NCI-H524 treated with DMSO at 0.1 percent for 48 hours (cell line): ENCODE measurements around the gene EIF3D.
A peak's percentile ranks its signal among the peaks of the same experiment; 100 is the strongest.

Experiments used
- DNase-seq: peaks from one replicate; lab custom pipeline; 2025; lab: John Stamatoyannopoulos, UW

EIF3D gene

GRCh38 chr22:36507518-36508010 is 21.4 kb downstream of the EIF3D start:
- DNase-seq, result no peak

- peak; percentile 21 for DNase-seq
Observed at GRCh38 chr22:36506637-36507517, 22.1 kb downstream of the EIF3D start, which contains the start of gene FOXRED2. Gene FOXRED2 (minus strand): TSS chr22:36507040. CDS start chr22:36506422, 618 bp downstream.

GRCh38 chr22:36505998-36506635 is 22.8 kb downstream of the EIF3D start:
- no peak for DNase-seq

- DNase-seq, result no peak
Observed at GRCh38 chr22:36497910-36498665, 30.9 kb downstream of the EIF3D start.

- no peak for DNase-seq
Observed at GRCh38 chr22:36493690-36494110, 35.3 kb downstream of the EIF3D start.

- no peak for DNase-seq
Observed at GRCh38 chr22:36492109-36492508, 36.9 kb downstream of the EIF3D start.

- no peak for DNase-seq
Observed at GRCh38 chr22:36491155-36491554, 37.8 kb downstream of the EIF3D start.

- no peak for DNase-seq
Observed at GRCh38 chr22:36486619-36487384, 42.2 kb downstream of the EIF3D start.

- peak; percentile 83 for DNase-seq
Observed at GRCh38 chr22:36481393-36482168, 47.4 kb downstream of the EIF3D start, which contains the start of gene TXN2. Gene TXN2 (minus strand): TSS chr22:36481640. CDS start chr22:36480837, 803 bp downstream.

GRCh38 chr22:36480941-36481392 is 48.0 kb downstream of the EIF3D start:
- DNase-seq, result no peak

GRCh38 chr22:36478966-36479365 is 50.0 kb downstream of the EIF3D start:
- DNase-seq, result no peak

GRCh38 chr22:36475341-36475740 is 53.6 kb downstream of the EIF3D start:
- no peak for DNase-seq

GRCh38 chr22:36472689-36473088 is 56.3 kb downstream of the EIF3D start:
- no peak for DNase-seq

- DNase-seq, result no peak
Observed at GRCh38 chr22:36471341-36471821, 57.6 kb downstream of the EIF3D start.

GRCh38 chr22:36470994-36471331 is 58.0 kb downstream of the EIF3D start:
- DNase-seq, result no peak

GRCh38 chr22:36470162-36470993 is 58.6 kb downstream of the EIF3D start:
- DNase-seq, result no peak

- no peak for DNase-seq
Observed at GRCh38 chr22:36469094-36469710, 59.8 kb downstream of the EIF3D start.

GRCh38 chr22:36467946-36468345 is 61.0 kb downstream of the EIF3D start:
- no peak for DNase-seq
